Stimulated activated CD8-positive, alpha-beta memory T cell treated with anti-CD3 and anti-CD28 coated beads, Interleukin-15, amount 100 ng/mL, for 48 hours (primary cell): Measurements from ENCODE around the gene SH2D1A.
"Not testable (repeated sequence)": the region's sequence is repeated elsewhere in the genome, so short reads cannot be mapped to it uniquely, and the experiment has no call there.

Experiments
- DNase-seq, 2 donors: peaks; one replicate each; pipeline ENCODE4 v3.0.0-alpha.2; 2020; ENCODE audit warnings: low read depth in 2 of 2

The SH2D1A gene

DNA sequence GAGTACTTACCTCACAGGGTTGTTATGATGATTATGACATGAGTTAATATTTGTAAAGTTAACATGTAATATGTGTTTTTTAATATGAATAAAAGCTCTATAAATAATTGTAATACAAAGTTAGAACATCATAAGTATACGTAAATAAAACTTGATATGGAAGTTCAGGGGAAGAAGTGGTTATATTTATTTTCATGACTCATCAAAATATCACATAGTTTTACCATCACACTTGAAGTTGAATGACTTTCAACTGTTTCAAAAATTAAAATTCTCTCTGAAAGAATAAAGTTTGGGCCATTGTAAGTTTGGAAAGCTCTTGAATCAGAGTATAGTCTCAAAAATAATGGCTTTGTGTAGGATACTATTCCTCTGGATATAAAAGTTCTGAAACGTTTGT is 8.3 kb downstream of the SH2D1A start:
- DNase-seq = no peak

DNA sequence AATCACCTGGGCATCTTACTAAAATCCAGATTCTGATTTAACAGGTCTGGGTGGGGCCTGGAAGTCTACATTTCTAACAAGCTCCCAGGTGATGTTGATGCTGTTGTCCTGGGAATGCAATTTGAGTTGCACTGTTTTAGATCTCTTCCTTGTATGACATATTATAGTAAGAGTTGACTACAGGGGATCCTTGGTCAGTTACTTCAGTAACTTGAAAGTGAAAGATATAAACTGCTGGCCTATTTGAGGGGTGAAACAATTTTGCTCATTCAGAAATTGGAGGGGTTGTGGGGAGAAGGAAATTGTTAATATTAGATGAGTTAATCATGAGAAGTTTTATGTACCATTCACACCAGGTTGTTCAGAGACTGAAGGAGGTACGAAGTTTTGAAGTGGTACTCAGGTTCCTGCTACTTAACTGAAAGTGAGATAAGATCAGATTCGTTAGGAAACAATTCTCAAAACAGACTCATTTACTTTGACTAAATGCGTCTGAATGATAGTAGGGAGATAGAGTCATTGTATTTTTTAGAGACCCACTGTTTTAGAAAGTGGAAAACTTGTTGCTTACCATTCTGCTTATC is 12.5 kb downstream of the SH2D1A start:
- DNase-seq = no peak

DNA sequence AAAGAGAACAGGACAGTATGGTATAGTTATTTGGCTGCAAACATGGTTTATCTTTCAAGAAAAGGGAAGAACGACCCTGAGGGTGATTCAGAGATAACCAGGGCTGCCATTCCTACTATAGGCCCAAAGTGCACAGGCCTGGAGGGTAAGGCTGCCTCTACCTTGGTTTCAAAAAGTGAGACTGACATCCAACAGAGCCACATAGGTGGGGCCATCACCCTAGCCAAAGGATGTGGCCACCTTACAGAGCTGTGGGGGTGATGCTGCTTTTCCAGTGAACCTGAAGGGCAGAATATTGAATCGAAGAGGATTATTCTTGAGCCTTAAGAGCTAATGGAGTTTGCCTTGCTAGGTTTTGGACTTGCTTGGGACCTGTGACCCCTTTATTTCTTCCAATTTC is 15.7 kb downstream of the SH2D1A start:
- DNase-seq = no peak

DNA sequence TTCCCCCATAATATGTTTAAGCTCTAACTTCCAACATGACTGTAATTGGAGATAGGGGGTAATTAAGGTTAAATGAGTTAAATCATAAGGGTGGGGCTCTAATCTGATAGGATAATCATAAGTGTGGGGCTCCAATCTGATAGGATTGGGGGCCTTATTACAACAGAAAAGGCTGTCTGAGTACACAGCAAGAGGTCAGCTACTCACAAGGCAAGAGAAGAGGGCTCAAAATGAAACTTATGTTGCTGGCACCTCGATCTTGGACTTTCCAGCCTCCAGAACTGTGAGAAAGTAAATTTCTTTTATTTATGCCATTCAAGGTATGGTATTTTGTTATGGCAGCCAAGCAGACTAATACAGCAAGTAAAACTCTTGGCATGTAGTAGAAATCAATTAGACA is 16.4 kb downstream of the SH2D1A start:
- DNase-seq = no peak

DNA sequence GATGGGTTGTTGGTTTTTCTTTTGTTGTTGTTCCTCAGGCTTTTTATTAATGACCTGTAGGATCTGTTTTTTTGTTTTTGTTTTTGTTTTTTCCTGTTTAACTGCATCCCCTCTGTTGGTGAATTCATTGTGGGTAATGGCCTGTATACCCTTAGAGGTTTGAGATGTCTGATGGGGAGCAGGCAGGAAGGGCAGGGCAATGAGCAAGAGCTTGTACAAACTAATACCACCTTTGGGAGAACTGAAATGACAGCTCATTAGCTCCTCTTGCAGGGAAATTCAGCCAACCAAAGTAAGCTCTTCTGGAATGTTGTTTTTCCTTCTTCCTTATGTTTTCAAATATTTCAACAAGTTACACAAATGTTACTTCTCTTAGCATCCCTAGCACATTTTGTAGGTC is 23.4 kb downstream of the SH2D1A start:
- no peak for DNase-seq

DNA sequence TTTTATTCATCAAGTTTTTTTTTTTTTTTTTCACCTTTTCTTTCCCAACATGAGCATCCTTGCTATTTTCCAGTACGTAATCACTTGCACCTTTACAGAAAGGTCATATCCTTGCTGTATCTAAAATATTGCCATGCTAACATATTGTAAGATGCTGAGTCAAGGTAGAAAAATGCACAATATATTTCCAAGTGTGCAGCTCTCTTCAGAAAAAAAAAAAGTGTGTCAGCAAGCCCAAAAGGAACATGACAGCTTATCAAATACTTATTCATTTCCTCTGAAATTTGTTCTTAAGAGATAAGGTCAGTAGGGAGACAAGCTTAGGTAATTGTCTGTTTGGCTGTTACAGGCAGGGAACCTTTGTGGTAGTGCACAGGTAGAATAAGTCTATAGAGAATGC is 27.0 kb downstream of the SH2D1A start:
- no peak for DNase-seq

DNA sequence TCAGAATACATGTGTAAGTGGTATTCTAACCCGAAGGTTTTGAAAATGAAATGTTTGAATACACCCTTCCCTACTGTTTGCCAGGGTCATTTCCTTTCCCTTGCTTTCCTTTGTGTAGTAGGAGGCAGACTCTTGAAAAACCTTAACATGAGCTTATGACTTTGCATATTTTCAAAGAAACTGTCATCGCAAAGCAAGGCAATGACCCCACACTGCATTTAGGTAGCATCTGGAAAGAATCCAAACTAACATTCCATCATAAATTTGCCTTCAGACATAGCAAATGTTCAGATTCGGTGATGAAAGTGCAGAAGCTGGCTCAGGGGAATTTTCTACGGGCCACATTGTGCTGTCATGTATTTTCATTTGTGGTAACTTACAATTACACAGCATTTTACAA is 32.3 kb downstream of the SH2D1A start:
- no peak for DNase-seq

DNA sequence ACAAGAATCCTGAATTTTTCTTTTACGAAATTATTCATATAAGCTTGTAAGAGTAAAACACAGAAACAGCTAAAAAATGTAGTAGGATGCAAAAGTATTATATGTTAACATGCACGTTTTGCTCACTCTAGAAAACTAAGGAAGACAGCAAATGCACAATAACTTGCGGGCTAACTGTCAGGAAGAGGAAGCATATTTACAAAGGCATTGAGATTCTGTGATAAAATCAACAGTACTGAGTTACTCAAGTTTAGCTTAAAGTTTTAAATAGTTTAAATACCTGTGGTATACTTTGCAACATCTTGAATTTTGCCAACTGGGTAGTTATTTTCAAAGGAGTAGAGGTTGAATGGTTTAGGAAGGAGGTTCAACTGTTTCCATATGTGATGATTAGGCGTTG is 37.0 kb downstream of the SH2D1A start:
- DNase-seq = no peak

DNA sequence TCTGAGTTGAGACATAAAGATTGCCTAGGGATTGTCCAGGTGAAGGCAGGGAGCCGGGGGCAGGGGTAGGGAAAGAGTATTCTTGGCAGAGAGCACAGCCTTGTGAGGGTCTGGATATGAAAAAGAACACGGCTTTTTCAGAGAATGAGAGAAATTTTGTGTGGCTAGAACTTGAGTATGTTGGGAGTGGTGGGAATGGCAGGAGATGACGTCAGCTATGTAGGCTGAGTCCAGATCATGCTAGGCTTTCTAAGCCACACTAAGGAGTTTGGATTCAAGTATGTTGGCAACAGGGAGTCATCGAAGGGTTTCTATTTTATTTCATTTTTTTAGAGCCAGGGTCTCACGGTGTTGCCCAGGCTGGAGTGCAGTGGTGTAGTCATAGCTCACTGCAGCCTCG is 40.0 kb downstream of the SH2D1A start:
- no peak for DNase-seq

DNA sequence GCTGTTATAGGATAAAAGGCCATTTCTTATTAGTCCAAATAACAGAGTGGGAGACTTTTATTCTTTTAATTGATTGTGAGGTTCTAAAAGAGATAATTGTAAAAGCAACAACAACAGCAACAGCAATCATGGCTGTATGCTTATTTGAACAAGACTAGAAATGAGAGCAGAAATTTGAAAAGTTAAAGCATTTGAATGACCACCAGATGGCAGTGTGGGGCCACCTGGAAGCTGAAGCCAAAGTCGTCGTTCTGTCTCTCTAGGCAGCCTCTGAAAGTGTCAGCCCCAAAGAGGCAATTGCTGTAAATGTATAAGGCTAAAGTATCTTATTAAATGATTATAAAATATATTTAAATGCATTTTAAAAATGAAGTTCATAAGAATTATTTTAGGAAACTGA is 42.2 kb downstream of the SH2D1A start:
- peak in 1 of 2 donors; percentile 30 for DNase-seq

DNA sequence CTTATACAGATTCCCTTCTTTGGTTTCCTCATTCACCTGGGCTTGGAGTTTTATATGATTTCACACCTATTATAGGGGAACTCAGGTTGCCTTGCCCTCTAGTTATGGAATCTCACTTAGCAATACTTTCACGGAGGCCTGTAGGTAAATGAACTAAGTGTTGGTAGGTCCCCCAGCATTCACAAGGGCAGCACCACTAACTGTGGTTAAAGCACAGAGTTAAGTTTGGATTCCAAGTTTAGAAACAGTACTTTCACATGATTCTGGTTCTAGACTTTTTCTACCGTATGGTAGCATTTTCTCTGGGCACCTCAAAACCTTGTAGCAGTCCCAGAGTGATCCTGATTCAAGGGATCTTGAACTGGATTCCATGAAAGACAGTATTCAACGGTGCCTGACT is 46.4 kb downstream of the SH2D1A start:
- DNase-seq = no peak

DNA sequence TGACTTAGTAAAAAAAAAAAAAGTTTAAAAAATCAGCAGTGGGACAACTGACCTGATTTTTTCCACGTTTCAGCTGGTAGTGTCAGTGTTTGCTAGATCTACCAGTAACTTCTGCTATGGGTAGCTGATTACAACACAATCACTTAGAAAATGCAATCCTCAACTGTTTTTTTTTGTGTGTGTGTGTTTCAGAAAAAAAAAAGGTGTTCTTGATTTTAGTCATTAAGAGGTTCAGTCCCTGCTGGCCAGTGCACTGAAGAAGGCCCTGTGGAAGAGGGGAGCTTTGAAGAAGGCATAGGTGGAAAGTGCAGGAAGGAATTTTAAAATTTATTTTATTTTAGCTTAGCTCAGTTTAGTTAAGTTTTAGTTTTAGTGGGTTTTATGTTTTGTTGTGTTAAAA is 46.9 kb downstream of the SH2D1A start:
- no peak for DNase-seq

DNA sequence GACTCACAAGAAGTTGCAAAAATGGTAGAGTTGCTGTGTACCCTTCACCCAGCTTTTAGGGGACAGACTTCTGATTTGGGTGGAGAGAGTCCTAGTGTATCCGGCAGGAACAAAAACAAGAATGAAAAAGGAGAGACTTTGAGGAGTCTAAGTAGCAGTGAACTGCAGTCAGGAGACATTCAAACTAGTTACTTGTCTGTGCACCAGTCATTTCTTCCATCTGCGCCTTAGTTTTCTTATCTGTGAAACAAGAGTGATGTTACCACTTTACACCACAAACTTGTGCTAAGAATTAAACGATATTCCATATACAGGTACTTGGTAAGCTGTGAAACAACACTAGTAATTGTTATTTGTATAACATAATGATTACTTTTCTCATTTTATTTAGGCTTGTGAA is 47.3 kb downstream of the SH2D1A start:
- DNase-seq = no peak

DNA sequence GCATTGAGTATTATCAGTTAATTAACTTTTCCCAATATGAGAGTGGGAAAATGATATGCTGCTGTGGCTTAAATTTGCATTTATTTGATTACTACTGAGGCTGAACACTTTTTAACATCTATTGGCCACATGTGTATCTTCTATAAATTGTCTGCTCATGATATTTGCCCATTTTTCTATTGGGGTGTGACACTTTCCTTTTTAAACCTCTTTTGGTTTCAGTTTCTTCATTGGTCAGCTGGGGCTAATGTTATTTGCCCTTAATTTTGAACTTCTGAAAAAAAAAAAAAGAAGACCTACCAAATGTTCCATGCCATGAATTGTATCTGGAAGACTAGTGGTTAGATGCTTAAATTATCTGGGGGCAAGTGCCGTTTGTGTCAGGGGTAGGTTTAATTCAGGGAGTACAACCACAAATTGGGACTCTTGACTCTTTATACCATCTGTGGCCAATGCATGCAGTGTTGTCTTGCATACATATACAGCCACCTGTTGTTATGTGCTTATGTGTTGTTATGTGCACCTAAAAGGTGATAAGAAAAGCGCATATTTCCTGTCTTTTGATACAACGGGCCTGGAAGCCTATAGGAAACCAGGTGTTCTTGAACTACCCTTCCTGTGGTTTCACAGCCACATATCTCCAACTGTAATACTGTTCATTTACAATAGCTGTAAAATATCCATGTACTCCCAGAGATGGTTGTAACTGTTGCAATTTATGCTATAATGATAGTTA is 49.0 kb downstream of the SH2D1A start:
- DNase-seq = no peak

DNA sequence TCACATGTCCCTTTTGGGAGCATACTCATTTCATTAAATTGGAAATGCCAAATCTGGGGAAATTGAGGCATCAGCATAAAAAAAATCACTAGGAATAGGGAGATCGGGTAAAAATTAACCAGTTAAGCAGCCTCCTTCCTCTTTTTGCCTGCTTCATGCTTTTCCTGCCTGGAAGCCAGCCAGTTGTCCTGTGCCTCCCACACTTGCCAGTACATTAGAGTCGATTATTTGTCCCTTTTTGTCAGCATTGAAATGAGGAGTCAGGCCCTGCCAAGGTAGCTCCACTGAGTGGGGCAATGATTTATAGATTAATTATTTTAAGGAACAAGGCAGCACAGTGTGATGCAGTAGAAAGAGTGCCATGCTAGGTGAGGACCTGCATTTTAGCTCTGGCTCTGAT is 55.3 kb downstream of the SH2D1A start:
- no peak for DNase-seq

DNA sequence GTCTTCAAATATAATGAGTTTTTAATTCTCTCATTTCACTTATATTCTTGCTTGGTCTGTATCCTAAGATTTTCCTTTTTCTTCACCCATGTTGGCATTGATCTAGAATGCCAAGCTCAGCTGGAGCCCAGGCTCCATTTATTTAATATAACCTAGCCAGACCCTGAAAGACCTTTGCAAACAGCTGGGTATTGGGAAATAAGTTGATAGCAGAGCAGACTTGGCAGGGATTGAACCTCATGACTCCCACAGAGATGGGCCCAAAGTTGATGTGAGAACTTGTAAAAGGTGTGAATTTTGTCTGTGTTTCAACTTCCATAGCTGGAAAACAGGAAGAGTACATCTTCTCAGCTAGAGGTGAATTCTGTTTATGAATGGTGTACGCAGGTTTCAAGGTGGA is 59.5 kb downstream of the SH2D1A start:
- no peak for DNase-seq

DNA sequence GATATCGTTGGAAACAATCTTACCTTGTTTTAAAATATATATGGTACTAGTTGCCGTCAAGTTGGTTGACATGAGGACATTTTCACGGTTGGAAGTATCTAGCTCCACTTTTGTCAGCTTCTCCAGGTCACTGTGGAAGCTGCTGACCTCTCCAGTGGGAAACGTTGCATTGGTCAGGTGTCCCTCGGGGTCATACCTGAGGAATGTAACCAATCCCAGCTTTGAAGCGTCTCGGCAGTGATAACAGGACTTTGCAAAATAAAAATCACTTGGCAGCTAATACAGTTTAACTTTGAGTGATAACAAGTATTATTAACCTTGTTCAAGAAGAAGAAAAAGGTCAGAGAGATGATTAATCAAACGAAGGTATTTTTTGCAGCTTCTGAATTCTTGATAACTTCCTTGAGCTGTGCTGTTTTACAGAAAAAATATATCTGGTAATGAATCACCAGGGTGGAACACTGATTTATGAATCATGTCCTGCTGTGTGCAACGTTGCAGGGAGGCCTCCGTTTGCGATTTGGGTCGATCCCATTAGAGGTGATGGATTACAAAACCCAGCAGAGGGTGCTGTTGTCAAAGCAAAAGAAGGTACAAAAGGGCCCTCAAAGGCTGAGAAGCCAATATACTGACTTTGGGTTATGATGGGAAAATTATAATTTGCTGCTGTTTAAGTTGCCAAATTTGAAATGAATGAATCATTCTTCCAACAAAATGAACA is 60.1 kb downstream of the SH2D1A start:
- DNase-seq = peak; percentile 36 to 39

DNA sequence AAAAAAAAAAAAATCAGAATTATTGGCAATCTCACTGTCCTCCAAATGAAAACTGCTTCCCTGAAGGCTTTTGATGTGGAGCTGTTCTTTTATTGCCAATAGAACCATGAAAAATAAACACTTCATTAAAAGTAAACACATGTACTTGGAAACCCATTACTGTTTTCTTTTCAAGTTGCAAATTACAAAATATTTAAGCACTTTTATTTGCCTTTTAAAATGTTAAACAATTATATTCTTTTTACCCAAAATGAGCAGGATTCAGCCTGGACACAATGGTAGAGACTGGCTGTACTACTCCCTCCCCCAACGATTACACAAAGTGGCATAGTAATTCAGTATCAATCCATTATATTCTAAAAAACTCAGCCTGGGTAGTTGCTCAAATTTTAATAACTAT is 60.9 kb downstream of the SH2D1A start:
- DNase-seq = no peak

DNA sequence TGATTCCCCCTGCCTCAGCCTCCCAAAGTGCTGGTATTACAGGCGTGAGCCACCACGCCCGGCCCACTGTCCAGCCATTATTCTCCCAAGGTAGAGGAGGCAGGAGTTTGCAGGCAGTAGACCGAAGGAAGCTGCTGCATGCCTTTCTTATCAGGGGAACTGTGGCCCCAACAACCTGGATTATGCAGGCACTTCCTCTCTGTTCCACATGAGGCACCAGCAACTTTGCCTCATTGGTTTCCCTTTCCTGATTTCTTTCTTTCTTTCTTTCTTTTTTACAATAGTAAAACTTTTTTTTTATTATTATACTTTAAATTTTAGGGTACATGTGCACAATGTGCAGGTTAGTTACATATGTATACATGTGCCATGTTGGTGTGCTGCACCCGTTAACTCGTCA is 62.0 kb downstream of the SH2D1A start:
- not testable (repeated sequence) for DNase-seq

DNA sequence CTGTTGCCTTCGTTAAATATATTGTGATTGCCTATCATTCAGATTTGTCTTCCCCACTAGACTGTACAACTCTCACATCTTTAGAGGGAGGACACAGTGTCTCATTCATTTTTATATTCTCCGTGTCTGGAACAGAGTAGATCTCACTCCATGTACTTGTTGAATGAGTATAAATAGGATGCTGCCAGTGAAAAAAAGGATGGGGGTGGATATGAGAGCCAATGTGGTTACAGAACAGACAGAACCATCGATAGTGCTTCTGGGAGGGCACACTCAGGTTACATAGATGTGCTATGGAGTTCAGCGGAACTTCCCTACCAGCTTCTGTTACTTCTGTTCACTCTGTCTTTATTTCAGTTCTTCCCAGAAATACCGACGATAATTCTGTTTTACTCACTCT is 66.9 kb downstream of the SH2D1A start:
- no peak for DNase-seq

DNA sequence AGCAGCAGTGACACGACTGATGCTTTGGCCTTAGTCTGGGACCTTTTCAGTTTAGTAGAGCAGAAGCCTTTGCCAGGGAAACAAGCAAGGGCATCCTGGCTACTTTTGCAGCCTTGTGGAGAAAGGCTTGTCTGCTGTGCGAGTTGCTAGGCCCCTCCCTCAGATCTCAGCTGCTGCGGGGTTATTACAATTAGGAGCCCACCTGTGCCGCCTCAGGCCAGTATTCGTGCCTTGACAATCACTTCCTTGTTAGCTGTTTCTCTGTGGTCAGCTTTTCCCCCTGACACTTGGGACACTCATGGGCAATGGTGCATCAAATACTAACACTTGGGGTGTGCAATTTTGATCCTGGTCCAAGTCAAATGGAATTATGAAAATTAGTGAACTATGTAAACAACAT is 67.9 kb downstream of the SH2D1A start:
- no peak for DNase-seq

DNA sequence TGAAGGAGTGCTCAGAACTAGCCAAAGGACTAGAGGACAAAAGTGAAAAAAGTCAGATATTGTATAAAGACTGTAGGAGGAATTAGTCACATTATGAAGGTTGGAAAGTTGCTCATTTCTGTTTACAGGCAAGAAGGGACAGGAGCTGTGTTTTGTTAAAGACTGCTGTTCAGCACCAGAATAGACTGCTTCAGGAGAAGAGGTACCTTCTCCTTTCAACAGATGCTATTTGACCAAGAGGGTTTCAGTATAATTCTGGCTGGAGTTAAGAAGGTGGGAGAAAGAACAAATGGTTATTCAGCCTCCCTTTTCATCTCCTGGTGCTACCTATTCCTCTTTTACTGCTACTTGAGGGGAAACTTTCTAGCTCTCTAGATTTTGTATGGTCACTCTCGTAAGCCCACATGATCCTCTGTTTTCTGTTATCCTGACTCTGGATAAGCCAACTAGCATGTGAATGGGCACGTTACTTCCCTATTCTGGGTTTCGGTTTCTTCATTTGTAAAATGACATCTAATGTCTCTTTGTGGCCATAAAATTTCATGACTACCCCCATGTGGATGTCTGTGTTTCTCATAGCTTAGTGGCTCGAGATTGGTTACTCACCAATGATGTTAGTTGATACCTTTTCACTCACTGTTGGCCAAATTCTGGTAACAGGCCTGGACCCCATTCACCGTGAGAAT is 68.9 kb downstream of the SH2D1A start:
- no peak for DNase-seq
